HG03175 (cell line): Measurements from ENCODE around the gene SSC5D.
"Not testable (repeated sequence)": the region's sequence is repeated elsewhere in the genome, so short reads cannot be mapped to it uniquely, and the experiment has no call there.

ENCODE experiments used
- ATAC-seq: cut with Tn5 transposase; IDR thresholded peaks from one replicate; pipeline ENCODE4 v1.9.1; 2021; ENCODE audit warnings: mild to moderate bottlenecking, moderate library complexity; ENCODE audit not compliant: unreplicated experiment

SSC5D gene

DNA sequence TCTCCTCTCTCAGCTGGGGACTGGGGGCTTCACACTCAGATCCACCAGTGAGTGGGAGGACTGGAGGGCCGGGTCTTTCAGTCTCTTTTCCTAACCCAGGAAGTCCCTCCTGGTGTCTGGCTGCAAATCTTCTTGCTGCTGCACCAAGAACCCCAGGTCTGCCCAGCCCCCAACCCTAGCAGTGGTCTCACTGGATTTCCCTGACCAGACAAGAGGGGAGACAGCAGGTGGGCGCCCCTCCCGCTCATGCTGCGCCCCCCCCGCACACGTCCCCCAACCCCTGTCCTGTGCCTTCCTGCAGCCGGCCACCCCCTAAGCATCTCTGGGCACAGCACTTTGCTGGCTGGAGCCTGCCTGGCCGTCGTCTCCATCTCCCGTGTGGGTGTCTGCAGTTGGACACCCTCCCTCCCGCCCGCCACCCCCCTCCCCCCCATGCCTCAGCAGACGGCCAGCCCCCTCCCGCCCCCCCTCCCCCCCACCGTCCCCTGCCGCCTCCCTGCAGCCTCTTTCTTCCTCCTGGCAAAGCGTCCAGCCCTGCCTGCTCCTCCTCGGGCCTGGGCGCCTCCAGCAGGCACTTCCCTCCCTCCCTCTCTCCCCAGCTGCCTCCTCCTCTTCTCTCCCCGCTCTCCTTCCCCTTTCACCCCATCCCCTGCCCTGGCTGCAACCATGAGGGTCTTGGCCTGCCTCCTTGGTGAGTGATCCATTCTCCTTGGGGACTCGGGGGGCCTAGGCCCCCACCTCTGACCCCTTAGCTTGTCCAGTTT lies at the start of gene SSC5D:
Gene SSC5D, plus strand, starts transcription at position 513 of the 764 bp plus-strand sequence. Its CDS starts 154 bp downstream, at position 667.
- no peak for ATAC-seq

DNA sequence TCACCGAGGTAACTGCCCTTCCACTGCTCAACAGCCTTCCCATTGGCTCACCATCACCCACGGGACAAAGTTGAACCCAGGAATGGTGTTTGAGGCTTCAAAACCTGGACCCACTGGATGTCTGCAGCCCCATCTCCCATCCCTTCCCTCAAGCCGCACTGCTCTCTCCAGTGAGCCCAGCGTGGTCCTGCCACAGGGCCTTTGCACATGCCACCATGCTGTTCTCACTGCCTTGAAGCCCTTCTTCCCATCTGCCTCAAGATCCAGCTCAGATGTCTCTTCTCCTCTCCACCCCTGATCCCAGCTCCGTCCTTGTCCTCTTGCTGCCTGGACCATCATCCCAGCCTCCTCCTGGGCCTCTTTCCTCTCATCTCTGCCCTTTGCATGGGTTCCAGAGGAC lies 49.2 kb upstream of the SSC5D start:
- ATAC-seq = no peak

DNA sequence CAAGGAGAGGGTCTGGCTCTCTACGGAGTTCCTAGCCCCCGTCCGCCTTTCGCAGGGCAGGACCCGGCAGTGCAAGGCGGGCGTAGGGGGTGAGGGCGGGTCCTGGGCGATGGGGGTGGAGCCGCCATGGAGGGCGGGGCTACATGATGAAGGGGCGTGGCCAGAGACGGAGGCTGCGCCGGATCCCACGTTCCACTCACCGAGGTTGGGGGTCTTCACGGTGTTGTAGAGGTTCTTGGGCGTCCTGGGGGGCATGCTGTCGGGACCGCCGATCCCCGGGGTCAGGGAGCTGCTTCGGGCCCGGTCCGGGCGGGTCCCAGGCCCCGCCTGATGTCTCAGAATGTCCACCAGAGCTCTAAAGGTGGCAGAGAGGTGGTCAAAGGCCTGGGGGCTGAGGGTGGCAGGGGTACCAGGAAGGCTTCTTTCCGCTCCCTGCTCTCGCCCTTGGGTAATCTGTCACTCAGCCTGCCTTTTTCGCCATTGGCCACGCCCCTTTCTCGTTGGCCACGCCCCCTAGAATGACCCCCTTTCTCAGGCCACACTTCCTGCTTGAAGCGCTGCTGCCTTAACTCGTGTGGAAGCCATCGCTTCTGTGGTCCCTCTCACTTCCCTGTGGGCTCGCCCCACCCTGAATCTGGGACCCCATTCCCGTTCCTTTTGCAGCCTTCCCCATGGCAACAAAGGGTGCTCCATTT lies 47.7 kb upstream of the SSC5D start:
- no peak for ATAC-seq

DNA sequence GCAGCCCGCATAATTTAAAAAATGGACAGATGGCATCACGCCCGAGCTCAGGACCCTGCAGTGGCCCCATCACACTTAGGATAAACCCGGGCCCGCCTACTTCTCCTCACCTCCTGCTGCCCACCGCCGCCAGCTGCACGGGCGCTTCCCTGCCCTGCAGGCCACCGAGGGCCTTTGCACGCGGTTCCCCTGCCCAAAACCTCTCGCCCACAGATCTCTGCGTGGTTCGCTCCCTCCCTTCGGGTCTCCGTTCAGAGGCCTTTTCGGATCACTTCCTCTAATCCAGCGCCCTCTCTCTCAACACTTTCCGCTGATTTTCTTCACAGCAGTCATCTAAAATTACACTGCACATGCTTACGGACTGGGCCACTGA lies 46.9 kb upstream of the SSC5D start:
- no peak for ATAC-seq

DNA sequence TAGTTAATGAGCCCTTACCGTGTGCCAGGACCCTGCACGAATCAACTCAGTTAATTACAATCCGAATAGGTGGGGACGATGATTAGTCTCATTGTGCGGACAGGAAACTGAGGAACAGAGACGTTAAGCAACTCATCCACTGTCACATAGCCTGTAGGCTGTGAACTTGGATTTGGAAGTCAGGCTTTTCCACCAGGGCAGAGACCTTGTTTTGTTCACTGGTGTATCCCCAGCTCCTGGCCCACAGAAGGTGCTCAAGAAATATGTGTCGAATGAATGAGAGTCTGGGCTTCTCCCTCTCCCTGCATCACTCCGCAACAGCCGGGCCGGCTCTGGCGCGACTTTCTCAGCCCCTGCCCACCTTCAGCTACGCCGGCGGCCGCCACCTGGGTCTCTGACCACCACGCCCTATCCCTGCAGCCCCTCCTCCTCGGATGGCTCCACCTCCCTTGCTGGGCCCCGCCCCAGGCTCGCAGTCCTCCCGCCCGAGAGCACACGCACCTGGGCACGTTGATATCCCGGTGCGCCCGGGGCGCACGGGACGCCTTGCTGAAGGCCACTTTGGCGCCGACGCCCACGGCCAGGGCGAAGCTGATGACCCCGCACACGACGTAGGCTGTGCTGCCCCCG lies 46.4 kb upstream of the SSC5D start:
- ATAC-seq = no peak

DNA sequence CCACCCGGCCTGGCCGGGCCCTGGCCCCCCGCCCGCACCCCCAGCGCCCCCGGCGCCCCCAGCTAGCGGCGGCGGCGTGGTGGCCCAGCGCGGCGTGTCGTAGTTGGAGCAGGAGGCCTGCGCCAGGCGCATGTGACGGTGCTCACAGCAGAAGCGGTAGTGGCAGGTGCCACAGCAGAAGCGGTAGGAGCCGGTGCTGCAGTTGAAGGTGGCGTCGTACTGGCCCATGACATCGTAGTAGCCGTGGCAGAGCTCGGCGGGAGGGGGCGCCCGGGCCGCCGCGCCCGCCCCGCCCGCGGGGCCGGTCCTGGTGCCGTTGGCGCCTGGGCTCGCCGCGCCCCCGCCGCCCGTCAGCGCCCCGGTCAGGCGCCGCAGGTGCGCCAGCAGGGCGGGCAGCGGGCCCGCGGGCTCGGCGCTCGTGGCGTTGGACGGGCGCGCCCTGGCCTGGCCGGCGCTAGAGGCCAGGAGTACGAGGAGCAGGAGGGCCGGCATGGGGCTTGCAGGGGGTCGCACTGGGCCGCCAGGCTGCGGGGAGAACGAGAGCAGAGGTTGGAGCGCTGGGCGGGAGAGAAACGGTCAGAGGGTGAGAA lies 45.8 kb upstream of the SSC5D start:
- no peak for ATAC-seq

DNA sequence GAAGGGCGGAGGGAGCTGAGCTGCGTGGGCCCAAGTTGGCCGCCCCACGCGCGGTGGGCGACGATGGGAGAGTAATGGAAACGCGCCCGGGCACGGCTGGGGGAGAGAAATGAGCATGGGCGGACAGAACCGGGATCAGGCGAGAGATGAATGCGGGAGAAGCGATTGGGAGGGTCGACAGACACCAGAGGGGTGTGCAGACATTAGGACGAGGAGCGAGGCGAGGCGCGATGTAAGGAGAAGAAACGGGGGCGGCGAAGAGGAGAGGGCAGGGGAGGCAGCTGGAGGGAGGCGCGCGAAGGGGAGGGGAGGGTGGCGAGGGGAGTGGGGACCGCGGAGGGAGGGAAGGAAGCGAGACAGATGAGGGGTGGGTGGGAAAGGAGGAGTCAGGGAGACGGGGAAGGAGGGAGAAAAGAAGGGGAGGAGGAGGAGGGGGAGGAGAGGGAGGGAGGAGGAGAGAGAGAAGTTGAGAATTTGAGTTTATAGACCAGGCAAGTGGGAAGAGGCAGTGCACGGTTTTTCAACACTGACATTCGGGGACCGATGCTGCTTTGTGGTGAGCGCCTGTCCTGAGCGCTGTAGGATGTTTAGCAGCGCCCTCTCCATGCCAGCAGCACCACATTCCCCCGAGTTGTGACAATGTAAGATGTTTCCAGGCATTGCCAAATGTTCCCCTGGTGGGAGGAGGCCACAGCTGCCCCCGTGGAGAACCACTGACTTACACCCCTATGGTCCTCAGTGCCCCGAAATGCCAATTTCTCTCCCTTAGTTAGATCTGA lies 45.0 kb upstream of the SSC5D start, which contains the start of gene SHISA7:
Gene SHISA7, minus strand, starts transcription at position 256 of the 779 bp plus-strand sequence. CDS start 437 bp downstream, outside the sequence.
- no peak for ATAC-seq

DNA sequence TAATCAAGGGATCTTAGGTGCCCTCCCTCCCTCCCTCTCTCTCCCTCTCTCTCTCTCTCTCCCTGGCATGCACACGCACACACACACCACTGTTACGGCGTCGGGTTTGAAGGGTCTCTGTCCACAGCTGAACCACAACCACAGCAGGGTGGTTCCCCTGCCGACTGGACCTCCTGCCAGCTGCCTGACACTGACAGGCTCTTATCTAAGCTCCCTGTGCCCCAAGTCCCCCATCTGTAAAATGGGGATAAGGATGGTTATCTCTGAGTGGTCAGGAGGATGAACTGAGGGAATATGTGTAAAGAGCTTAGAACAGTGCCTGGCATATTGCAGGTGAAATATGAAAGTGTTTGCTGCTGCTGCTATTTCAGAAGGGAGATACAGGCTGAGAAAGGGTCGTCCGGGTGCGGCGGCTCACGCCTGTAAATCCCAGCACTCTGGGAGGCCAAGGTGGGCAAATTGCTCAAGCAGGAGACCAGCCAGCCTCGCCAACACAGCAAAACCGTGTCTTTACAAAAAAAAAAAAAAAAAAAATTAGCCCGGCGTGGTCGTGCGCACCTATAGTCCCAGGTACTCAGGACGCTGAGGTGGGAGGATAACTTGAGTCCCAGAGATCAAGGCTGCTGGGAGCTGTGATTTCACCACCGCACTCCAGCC lies 44.3 kb upstream of the SSC5D start:
- no peak for ATAC-seq

DNA sequence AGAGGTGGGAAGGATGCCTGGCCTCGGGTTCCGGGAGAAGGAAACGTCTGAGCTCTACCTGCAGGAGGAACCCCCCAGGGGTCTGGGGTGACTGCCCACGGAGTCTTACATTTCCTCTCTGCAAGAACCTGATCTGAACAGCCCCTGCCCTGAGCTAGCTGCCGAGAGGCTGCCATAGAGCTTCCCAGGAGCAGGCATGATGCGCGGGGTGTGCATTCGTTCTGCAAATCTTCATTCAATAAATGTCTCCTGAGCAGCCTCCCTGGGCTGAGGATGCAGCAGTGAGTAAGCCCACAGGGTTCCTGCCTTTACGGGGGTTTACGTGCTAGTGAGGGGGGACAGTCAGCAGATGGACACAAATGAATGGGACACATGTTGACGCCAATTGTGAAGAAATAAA lies 43.6 kb upstream of the SSC5D start:
- ATAC-seq = no peak

DNA sequence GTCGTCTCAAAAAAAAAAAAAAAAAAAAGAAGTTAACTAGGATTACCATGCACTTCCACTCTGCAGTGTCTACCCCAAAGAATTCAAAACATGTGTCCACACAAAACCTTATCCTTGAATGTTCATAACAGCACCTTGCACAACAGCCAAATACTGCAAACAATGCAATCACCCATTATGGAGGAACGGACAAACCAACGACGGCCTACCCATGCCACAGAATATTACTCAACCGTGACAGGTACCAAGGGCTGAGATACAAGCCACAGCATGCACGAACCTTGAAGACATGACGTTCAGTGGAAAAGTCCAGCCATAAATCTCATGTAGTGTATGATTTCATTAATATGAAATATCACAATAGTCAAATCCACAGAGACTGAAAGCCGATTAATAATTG lies 42.2 kb upstream of the SSC5D start:
- no peak for ATAC-seq

DNA sequence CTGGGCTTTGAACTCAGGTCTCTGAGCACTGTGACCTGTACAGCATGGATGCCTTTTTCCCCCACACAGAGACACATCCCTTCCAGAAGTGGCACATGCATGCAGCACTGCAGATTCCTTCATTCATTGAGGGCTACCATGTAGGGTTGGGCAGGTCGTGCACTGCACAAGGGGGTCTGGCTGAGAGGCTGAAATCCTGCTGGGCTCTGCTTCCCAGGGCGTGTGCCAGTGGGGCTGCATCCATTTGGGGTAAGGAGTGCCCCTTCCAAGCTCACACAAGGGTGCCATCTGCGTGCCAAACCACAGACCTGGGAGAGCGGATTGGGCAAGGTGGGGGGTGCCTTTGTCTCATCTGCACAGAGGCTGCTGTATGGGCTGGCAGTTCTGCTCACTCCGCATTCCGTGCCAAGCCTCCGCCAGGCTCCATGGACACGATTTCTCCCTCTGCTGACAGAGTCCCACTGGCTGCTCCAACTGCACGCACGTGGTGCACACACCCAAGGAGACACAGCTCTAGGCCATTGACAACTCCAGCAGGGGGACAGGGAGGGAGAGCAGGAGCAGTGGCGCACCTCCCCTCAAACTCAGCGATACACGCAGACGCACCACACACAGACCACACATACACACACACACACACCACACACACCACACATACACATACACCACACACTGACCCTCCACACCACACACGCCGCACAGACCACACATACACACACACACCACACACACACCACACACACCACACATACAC lies 40.6 kb upstream of the SSC5D start:
- no peak for ATAC-seq

DNA sequence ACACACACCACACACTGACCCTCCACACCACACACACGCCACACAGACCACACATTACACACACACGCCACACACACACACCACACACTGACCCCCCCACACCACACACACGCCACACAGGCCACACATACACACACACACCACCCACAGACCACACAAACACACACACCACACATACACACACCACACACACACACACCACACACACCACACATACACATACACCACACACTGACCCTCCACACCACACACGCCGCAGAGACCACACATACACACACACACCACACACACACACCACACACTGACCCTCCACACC lies 40.1 kb upstream of the SSC5D start:
- not testable (repeated sequence) for ATAC-seq

DNA sequence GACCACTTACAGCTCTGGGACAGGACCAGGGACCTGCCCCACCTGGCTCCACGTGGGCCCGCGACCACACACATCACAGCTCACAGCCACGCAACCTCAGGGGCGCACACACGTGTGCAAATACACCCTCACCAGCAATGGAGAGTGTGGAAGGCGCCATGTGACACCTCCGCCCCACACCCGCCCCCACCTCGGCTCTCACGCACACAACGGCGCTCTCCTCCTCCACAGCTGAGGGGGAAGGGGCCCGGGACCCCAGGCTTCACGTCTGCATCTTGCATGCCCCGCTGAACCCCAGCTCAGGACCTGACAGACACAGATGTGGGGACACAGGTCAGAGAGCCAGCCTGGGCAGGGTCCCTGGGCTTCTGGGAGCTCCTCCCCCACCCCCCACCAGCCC lies 38.8 kb upstream of the SSC5D start:
- no peak for ATAC-seq

DNA sequence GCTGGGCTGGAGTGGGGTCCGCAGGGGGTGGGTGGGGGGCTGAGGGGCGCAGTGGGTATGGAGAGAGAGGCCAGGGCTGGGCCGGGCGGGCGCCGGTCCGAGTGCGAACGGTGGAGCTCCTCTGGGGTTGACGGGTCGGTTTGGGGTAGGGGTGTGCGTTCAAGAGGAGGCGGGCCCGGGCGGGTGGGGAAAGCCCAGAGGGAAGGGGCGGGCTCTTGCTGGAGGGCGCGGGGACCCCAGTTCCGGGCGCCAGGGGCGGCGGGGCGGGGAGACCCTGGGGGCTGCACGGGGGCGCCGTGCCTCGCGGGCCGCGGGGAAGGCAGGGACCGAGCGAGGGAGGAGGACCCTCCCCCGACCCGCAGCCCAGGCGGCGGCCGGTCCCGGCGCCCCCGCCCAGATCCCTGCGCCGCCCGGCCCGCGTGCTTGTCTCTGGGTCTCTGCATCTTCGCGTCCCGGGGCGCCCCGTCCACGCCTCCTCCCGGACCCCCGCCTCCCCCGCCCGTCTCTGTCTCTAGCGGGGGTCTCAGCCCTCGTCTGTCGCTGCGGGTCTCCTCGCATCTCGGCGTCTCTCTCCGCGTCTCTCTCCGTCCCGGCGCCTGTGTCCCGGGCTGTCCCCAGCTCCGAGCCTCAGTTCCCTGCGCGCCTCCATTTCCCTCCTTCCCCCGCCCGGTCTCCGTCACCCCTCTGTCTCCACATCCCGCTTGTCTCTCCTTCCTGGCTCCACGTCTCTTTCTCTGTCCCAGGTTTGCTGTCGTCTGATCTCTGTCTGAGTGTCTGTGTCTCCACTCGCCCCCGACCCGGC lies 36.9 kb upstream of the SSC5D start:
- ATAC-seq = no peak

DNA sequence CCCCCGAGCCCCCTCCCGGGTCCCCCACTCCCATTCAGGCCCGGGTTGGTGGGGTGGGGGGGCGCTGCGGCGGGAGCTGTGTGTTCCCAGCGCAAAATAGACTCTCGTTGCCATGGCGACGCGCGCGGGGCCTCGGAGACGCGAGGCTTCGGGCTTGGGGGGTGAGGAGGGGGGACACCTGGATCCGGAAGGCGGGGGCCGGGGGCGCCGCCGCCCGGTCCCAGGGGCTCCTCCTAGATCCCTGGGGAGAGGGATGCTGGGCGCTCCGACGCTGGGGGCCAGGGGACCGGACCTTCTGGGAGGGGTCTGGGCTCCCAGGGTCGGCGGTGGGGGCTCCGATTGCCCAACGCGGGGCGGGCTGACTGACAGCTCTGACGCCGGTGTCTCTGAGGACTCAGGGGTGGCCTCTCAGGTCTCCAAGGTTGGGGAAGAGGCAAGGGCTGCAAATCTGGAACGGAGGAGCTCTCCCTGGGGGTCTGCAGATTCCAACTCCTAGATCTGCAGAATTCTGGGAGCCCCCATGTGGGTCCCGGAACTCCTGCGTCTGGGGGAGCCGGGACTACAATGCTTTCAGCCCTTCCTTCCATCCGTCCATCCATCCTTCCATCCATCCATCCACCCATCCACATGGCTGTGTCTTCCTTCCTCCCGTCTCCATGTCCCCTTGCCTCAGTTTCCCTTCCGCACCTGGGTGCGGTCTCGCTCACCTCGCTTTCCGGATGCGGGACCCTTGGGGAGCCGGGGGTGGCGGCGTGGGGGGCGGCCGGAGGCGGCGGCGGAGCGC lies 36.1 kb upstream of the SSC5D start:
- ATAC-seq = no peak

DNA sequence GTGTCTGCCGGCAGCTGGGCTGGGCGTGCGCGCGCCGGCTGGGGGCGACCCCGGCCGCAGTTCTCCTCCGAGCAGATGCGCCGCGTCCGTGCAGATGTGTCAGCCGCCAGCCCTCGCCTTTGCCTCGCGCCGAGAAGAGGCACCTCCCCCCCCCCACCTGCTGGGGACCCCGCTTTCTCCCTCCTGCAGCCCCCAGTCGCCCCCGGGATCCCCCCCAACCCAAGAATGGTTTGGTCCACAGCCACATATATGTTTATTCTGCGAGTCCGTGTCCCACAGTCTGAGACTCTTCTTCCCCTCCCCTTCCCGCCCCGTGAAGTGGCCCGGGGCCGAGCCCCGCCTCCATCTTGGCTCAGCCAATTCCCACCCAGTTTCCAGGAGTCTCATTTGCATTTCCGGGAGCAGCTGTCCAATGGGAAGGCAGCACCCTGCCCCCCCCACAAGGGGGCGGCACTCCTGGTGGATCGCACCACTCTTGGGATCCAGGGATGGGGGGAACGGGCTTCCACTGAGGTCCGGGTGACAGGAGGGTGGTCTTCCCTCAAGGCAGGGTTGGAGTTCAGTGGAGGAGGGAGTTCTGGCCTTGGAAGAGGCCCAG lies 35.4 kb upstream of the SSC5D start:
- no peak for ATAC-seq

DNA sequence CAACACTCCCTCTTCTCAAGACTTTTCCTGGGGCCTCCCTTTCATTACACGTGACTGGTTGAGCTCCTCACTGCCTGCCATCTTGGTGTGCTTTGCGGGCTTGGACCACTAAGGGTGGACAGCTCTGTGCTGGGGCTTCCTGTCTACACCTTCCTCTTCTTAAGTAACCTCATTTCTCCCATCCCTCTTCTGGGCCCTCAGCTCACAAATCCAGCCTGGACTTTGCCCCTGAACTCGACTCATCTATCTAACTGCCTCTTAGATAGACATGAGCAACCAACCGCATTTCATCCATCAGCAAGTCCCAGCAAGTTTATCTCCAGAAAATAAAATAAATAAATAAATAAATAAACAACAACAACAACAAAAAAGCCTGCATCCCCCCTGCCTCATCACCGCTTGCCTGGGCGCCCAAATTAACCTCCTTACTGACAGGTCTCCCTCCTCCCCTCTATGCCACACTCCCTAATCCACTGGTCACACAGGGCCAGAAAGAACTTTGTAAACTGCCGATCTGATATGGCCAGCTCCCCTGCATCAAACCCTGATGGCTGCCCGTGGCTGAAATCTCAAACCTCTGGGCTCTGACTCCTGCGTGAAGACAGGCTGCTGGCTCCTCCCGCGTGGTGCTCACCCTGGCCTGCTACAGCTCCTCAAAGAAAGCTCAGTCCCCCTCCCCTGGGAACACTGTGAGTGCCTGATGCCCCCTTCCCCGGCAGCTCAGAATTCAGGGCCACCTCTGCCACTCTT lies 34.5 kb upstream of the SSC5D start:
- no peak for ATAC-seq
